ENCODE measurements around the gene RASSF4. TPM values are rescaled to one million over a fixed set of nuclear protein-coding genes. Genes with fewer than 3 reads are reported as not detected.
A peak's percentile ranks its signal among the peaks of the same experiment; 100 is the strongest.

The RASSF4 gene
- total and polyA plus RNA-seq, 4 donors, result 8.2 to 26.9 (median 12.4) TPM

- no peaks in the 10 kb centered on the region for H3K27me3 ChIP-seq (ENCODE audit: control insufficient read depth in 4 of 4, insufficient read depth in 4 of 4, low read length in 3 of 4)
- 84% methylated on average over 3 of the region's 3 CpGs for WGBS
- H3K9me3 ChIP-seq (ENCODE audit: control insufficient read depth in 4 of 4, low read length in 3 of 4), result no peaks in the 10 kb centered on the region
- H3K9ac ChIP-seq (ENCODE audit: low read depth in 1 of 2, low read length in 2 of 2), result no peak overlapping the region
- TF ChIP-seq HNF4A (conservative IDR thresholded peaks at IDR 0.05), result no peak
- TF ChIP-seq YY1 (IDR thresholded peaks at IDR 0.05), result no peak
- TF ChIP-seq, protein P1, sequence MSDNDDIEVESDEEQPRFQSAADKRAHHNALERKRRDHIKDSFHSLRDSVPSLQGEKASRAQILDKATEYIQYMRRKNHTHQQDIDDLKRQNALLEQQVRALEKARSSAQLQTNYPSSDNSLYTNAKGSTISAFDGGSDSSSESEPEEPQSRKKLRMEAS (IDR thresholded peaks at IDR 0.05), result no peak
- no peak for TF ChIP-seq RAD21 (IDR thresholded peaks at IDR 0.05)
- H3K4me1 ChIP-seq (ENCODE audit: control insufficient read depth in 4 of 4, insufficient read depth in 4 of 4, low read length in 3 of 4), result peaks cover 0 to 4% (median 0%) of the 10 kb centered on the region in 4 donors
- no peak overlapping the region for H3K27ac ChIP-seq (ENCODE audit: low read depth in 1 of 2, low read length in 2 of 2)
- H3K4me3 ChIP-seq (ENCODE audit: low read depth in 1 of 3, low read length in 3 of 3), result no peak overlapping the region
- peaks cover 0 to 3% (median 0%) of the 10 kb centered on the region in 4 donors for H3K36me3 ChIP-seq (ENCODE audit: control insufficient read depth in 4 of 4, insufficient read depth in 3 of 4, low read depth in 1 of 4, low read length in 3 of 4)
- peak; percentile 31 for DNase-seq (ENCODE audit: low spot score)
Observed at GRCh38 chr10:44949915-44950314, 9.7 kb upstream of the RASSF4 start.

GRCh38 chr10:44950326-44951225 lies 9.0 kb upstream of the RASSF4 start:
- H3K9me3 ChIP-seq (ENCODE audit: control insufficient read depth in 4 of 4, low read length in 3 of 4), result no peaks in the 10 kb centered on the region
- no peaks in the 10 kb centered on the region for H3K27me3 ChIP-seq (ENCODE audit: control insufficient read depth in 4 of 4, insufficient read depth in 4 of 4, low read length in 3 of 4)
- no peak overlapping the region for H3K27ac ChIP-seq (ENCODE audit: low read depth in 1 of 2, low read length in 2 of 2)
- H3K9ac ChIP-seq (ENCODE audit: low read depth in 1 of 2, low read length in 2 of 2), result no peak overlapping the region
- H3K4me3 ChIP-seq (ENCODE audit: low read depth in 1 of 3, low read length in 3 of 3), result no peak overlapping the region
- peaks cover 0 to 3% (median 0%) of the 10 kb centered on the region in 4 donors for H3K36me3 ChIP-seq (ENCODE audit: control insufficient read depth in 4 of 4, insufficient read depth in 3 of 4, low read depth in 1 of 4, low read length in 3 of 4)
- no peak for TF ChIP-seq JUND (IDR thresholded peaks at IDR 0.05)
- no peak for TF ChIP-seq NR2F2 (IDR thresholded peaks at IDR 0.05)
- no peak for TF ChIP-seq HNF4G (IDR thresholded peaks at IDR 0.05)
- no peak for TF ChIP-seq FOXA2 (IDR thresholded peaks at IDR 0.05)
- TF ChIP-seq, protein P2, sequence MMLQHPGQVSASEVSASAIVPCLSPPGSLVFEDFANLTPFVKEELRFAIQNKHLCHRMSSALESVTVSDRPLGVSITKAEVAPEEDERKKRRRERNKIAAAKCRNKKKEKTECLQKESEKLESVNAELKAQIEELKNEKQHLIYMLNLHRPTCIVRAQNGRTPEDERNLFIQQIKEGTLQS (IDR thresholded peaks at IDR 0.05), result no peak
- TF ChIP-seq, protein P3, sequence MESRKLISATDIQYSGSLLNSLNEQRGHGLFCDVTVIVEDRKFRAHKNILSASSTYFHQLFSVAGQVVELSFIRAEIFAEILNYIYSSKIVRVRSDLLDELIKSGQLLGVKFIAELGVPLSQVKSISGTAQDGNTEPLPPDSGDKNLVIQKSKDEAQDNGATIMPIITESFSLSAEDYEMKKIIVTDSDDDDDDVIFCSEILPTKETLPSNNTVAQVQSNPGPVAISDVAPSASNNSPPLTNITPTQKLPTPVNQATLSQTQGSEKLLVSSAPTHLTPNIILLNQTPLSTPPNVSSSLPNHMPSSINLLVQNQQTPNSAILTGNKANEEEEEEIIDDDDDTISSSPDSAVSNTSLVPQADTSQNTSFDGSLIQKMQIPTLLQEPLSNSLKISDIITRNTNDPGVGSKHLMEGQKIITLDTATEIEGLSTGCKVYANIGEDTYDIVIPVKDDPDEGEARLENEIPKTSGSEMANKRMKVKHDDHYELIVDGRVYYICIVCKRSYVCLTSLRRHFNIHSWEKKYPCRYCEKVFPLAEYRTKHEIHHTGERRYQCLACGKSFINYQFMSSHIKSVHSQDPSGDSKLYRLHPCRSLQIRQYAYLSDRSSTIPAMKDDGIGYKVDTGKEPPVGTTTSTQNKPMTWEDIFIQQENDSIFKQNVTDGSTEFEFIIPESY (IDR thresholded peaks at IDR 0.05), result no peak
- TF ChIP-seq, protein P4, sequence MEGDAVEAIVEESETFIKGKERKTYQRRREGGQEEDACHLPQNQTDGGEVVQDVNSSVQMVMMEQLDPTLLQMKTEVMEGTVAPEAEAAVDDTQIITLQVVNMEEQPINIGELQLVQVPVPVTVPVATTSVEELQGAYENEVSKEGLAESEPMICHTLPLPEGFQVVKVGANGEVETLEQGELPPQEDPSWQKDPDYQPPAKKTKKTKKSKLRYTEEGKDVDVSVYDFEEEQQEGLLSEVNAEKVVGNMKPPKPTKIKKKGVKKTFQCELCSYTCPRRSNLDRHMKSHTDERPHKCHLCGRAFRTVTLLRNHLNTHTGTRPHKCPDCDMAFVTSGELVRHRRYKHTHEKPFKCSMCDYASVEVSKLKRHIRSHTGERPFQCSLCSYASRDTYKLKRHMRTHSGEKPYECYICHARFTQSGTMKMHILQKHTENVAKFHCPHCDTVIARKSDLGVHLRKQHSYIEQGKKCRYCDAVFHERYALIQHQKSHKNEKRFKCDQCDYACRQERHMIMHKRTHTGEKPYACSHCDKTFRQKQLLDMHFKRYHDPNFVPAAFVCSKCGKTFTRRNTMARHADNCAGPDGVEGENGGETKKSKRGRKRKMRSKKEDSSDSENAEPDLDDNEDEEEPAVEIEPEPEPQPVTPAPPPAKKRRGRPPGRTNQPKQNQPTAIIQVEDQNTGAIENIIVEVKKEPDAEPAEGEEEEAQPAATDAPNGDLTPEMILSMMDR (IDR thresholded peaks at IDR 0.05; ENCODE audit: low read depth, low read length, missing input control), result no peak
- TF ChIP-seq GABPA (IDR thresholded peaks at IDR 0.05 in 1 of 2, conservative IDR thresholded peaks at IDR 0.05 in 1 of 2), result no peak
- TF ChIP-seq RXRA (IDR thresholded peaks at IDR 0.05), result no peak
- TF ChIP-seq EGR1 (IDR thresholded peaks at IDR 0.05; ENCODE audit: low read depth in 2 of 2), result no peak
- no peak for TF ChIP-seq RAD21 (IDR thresholded peaks at IDR 0.05)
- TF ChIP-seq FOXA1 (IDR thresholded peaks at IDR 0.05), result no peak
- no peak for TF ChIP-seq TAF1 (conservative IDR thresholded peaks at IDR 0.05)
- no peak for TF ChIP-seq YY1 (IDR thresholded peaks at IDR 0.05)
- peaks cover 0 to 4% (median 0%) of the 10 kb centered on the region in 4 donors for H3K4me1 ChIP-seq (ENCODE audit: control insufficient read depth in 4 of 4, insufficient read depth in 4 of 4, low read length in 3 of 4)
- 95% methylated on average over 10 of the region's 10 CpGs for WGBS
- peak; percentile 23 for DNase-seq (ENCODE audit: low spot score)
